DND-41 (cell line): Measurements from ENCODE around the gene RBM19.

Experiments
- ATAC-seq: fragments of 200-7000 bp; cut with Tn5 transposase; 3 replicates; pipeline ENCODE4 v1.9.1; 2021; ENCODE audit warnings: low read depth; ENCODE audit not compliant: insufficient read depth
- DNase-seq: peaks from one replicate; pipeline ENCODE4 v3.0.0-alpha.2; 2020
- H2AFZ ChIP-seq: 2 replicates; pipeline ENCODE4 v1.6.0; 2012; ENCODE audit warnings: low read depth, low read length
- H3K27ac ChIP-seq: 2 replicates; pipeline ENCODE4 v1.5.1; 2012; ENCODE audit warnings: low read length, inconsistent platforms
- H3K27me3 ChIP-seq: fragments of 200-600 bp; sonication (generic); 2 replicates; pipeline ENCODE4 v1.6.0; 2012; ENCODE audit warnings: low read length, mild to moderate bottlenecking, inconsistent platforms; ENCODE audit not compliant: insufficient read depth, poor library complexity
- H3K36me3 ChIP-seq: 2 replicates; pipeline ENCODE4 v1.5.1; 2012; ENCODE audit warnings: low read length, inconsistent platforms; ENCODE audit not compliant: insufficient read depth
- H3K4me1 ChIP-seq: 2 replicates; pipeline ENCODE4 v1.5.1; 2012; ENCODE audit warnings: mild to moderate bottlenecking, low read length; ENCODE audit not compliant: insufficient read depth
- H3K4me2 ChIP-seq: 2 replicates; pipeline ENCODE4 v1.6.0; 2012; ENCODE audit warnings: mild to moderate bottlenecking, moderate library complexity, low read length, inconsistent platforms; ENCODE audit not compliant: insufficient read depth
- H3K4me3 ChIP-seq, 2 experiments: fragments of 200-600 bp in 1 of 2; shearing (Covaris generic) in 1 of 2; 2 replicates each; pipeline ENCODE4 v1.5.1; 2012 to 2016; ENCODE audit warnings: inconsistent platforms in 2 of 2, low read length in 2 of 2, mild to moderate bottlenecking in 2 of 2, low read depth in 1 of 2, moderate library complexity in 1 of 2
- H3K79me2 ChIP-seq: 2 replicates; pipeline ENCODE4 v1.6.0; 2012; ENCODE audit warnings: low read length, inconsistent platforms; ENCODE audit not compliant: insufficient read depth
- H3K9ac ChIP-seq: 2 replicates; pipeline ENCODE4 v1.6.0; 2012; ENCODE audit warnings: low read depth, mild to moderate bottlenecking, inconsistent platforms, low read length, moderate library complexity
- H3K9me3 ChIP-seq: 2 replicates; pipeline ENCODE4 v1.5.1; 2012; ENCODE audit warnings: low read length, moderate library complexity, mild to moderate bottlenecking, inconsistent platforms; ENCODE audit not compliant: insufficient read depth, severe bottlenecking
- H4K20me1 ChIP-seq: 2 replicates; pipeline ENCODE4 v1.6.0; 2012; ENCODE audit warnings: low read length; ENCODE audit not compliant: insufficient read depth
- CTCF ChIP-seq: IDR thresholded peaks from 2 replicates; pipeline ENCODE4 v1.5.1; 2012; ENCODE audit warnings: borderline replicate concordance, low read length, moderate library complexity, mild to moderate bottlenecking; ENCODE audit not compliant: poor library complexity, severe bottlenecking; ENCODE audit errors: extremely low read depth
- EZH2 ChIP-seq: IDR thresholded peaks from 3 replicates; pipeline ENCODE4 v1.6.1; 2012; ENCODE audit warnings: borderline replicate concordance, low read depth, mild to moderate bottlenecking, moderate library complexity, low read length, inconsistent platforms; ENCODE audit not compliant: severe bottlenecking

Gene RBM19

GRCh38 chr12:113766879-113767878 is 198.9 kb downstream of the RBM19 start:
- TF ChIP-seq EZH2 (no peak), CTCF (no peak)

More at GRCh38 chr12:113766879-113767878, 198.9 kb downstream of the RBM19 start:
- H3K9ac ChIP-seq = no peak overlapping the region
- ATAC-seq (no peak), DNase-seq (no peak)
- H3K27me3 ChIP-seq = no peaks in the 10 kb centered on the region
- no peak overlapping the region for H3K4me2 ChIP-seq
- no peaks in the 10 kb centered on the region for H3K4me1 ChIP-seq
- H3K9me3 ChIP-seq = no peaks in the 10 kb centered on the region
- no peak overlapping the region for H2AFZ ChIP-seq
- H3K27ac ChIP-seq = no peak overlapping the region
- no peaks in the 10 kb centered on the region for H3K36me3 ChIP-seq
- H4K20me1 ChIP-seq = no peaks in the 10 kb centered on the region
- no peak overlapping the region for H3K4me3 ChIP-seq
- no peaks in the 10 kb centered on the region for H3K79me2 ChIP-seq
